HG02759 (cell line): ENCODE data around the gene KLHL21.

Experiments used
- ATAC-seq: cut with Tn5 transposase; IDR thresholded peaks from one replicate; pipeline ENCODE4 v1.9.1; 2021; ENCODE audit warnings: mild to moderate bottlenecking, moderate library complexity; ENCODE audit not compliant: unreplicated experiment

The KLHL21 gene

GRCh38 chr1:6625584-6626149, 23.0 kb upstream of the KLHL21 start:
- ATAC-seq, result no peak

DNA sequence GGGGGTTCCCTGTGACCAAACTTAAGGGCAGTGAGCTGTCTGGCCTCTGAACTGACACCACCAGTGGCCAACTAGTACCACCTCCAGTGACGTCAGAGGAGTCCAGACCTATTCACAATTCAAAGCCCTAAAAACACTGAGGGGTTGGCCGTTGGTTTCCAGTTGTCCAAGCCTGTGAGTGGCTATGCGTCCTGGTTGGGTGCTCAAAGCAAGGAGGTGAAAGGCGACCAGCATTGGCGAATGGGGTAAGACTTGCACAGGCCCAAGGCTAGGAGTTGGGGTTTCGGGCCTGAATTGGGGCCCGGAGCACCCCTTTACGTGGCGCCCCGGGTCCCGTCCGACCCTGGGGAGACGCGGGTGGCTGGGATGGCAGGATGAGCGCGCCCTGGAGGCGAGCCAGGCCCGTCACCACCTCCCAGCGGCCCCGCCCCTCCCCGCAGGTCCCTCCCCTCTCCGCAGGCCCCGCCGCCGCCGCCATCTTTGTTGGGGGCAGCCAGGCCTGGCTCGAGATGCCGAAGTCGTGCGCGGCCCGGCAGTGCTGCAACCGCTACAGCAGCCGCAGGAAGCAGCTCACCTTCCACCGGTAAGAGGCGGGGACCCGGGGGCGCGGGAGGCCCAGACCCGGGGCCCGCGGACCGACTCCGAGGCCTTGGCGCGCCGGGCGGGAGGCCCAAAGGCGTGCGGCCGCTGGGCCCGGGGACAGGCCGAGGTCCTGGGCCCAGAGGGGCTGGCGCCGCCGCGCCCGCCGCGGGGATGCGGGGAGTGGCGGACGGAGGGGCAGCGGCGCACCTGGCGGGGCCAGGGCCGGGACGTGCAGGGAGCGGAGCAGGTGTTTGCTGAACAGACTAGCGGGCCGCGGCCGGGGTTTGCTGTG, 22.3 kb upstream of the KLHL21 start, which contains the start of gene THAP3:
TSS of gene THAP3 (plus strand) at position 159 of the 874 bp plus-strand sequence. CDS start at position 510, 351 bp downstream.
- ATAC-seq, result peak; percentile 86

DNA sequence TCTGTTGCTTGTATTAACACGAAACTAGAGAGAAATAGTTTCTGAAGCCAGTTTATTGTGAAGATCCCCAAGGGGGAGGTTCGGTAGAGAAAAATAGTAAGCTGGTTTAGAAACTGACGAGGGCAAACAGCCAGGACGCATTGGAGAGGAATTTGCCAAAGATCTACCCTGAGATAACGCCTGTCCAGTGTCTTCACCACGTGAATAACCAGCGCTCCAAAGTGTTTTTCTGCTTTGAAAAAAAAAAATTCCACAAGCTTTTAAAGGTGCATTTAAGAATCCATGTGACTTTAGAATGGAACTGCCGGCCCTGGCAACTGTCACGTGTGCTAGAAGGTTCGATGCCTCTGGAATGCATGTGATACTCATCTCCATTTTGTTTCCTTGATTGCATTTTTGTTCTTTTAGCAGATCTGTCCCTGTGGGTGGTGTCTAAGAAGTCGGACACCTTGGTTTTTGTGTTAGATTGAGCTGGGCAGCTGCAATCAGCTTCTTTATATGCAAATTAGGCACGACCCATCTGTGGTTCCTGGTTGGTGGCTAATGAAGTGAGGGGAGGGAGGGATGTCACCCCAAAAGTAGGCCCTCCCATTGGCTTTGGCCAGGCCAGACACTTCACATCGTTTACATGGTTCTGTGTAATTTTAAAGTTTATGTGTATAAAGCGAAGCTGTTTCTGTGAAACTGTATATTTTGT, 20.7 kb upstream of the KLHL21 start:
- no peak for ATAC-seq

- no peak for ATAC-seq
Observed at GRCh38 chr1:6622396-6623152, 19.9 kb upstream of the KLHL21 start.

DNA sequence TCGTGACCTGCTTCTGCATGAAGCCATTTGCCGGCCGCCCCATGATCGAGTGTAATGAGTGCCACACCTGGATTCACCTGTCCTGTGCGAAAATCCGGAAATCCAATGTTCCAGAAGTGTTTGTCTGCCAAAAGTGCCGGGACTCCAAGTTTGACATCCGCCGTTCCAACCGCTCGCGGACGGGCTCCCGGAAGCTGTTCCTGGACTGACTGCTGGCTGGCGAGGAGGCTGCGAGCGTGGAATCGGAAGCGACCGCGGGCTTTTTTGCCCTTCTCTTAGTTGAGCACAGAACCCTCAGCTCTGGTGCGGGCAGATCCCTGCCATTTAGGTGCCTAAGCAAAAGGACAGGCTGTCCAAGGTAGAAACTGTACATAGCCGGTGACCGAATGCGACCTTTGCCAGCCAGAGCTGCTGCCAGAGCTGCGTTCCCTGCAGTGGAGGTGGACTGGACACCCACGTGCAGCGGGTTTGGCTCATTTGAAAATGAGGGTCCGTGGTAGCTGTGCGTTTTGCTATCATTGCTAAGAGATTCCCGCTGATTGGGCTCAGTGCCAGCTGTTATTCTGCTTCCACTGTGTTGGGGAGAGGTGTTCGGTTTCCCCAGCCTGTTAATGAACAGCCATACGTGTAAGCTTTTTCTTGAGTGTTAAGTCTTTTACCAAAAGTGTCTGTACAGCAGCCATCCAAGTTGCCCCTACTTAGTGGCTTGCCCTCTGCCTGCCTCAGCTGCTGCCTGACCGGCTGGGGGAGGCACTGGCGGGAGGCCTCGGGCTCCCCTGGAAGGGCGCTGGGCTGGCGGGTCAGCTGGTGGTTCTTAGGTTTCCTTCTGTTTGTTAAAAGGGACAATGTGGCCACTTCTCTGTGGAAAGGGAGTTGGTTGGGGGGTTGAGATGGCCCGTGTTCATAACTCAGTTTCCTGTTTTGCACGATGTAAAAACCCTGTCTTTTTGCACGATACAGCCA, 19.0 kb upstream of the KLHL21 start:
- no peak for ATAC-seq

DNA sequence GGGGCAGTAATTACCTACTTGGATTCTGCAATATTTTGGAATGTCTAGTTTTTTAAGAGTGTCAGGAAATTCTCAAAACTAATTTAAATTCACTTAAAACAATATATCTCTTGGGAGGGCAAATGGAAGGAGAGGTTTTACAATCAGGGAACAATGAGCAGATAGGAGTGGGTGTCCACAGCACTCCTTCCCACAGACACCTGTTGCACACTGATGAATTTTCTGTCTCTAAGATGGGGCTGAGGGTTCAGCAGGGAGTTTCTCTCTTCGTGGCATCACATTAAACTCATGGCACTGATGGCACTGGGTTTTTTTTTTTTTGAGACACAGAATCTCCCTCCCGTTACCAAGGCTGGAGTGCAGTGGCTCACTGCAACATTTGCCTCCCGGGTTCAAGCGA, 16.4 kb upstream of the KLHL21 start:
- ATAC-seq, result no peak

GRCh38 chr1:6614929-6615785, 12.5 kb upstream of the KLHL21 start:
- no peak for ATAC-seq

GRCh38 chr1:6614019-6614928, 11.6 kb upstream of the KLHL21 start:
- ATAC-seq, result peak; percentile 19

DNA sequence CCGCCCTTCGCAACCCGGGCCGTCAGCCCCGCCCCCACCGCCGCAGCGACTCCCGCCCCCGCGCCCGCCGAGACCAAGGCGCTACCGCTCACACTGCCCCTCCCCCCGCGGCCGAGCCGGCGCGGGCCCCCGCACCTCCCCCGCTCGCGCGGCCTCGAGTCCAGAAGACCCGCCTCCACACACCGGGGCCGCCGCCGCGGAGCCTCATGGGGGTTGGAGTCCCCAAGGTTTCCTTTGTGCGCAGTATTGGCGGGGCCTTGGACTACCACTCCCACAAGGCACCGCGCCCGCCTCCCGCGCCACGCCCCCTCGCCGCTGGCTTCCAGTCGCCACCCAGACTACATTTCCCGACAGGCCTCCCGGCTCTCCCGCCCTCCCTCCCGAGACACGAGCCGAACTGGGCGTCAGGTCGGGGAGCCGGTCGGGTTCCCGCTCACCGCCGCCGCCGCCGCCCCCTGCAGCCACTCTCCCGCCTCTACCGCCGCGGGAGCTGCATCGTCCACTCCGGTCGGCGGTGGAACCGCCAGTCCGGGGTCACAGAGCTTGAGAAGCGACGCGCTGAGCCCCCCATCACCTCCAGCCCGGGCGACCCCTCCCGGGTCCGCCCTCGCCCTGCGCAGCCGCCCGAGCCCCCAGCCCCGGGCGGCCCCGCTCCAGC, 10.8 kb upstream of the KLHL21 start, which contains the start of gene PHF13:
TSS of gene PHF13 (plus strand) at position 371 of the 658 bp plus-strand sequence. CDS start 336 bp downstream, outside the sequence.
- peak; percentile 88 for ATAC-seq

DNA sequence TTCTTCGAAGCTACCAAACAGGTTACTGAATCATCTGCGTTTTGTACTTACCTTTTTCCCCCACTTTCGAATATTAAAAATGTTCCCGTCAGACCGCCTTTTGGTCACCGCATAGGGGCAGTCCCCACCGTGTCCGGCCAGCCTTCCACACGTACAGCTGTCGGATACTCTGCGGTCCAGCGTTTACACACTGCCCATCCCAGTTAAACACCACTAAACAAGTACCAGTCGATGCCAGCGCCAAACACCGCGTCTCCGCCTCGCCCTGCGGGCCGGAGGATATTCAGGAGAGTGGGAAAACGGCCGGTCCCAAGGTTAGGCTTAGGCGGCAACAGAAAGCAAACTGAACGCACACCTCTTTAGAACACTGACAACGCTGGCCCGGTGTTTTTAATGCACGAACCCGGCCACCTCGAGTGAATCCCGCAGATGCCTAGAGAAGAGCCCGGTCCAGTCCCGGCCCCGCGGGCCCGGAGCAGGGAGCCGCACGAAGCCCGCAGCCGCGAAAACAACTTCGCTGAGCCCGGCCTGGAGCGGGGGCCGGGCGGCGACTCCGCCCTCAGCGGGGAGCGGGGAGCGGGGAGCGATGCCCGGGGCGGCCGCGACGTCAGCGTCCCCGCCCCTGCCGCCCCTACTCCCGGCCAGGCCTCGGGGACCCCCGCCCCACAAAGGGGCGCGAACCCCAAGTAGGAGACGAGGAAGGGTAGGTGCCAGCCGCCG, 10.1 kb upstream of the KLHL21 start:
- ATAC-seq, result peak; percentile 29

GRCh38 chr1:6603915-6604558, 1.4 kb upstream of the KLHL21 start:
- no peak for ATAC-seq

DNA sequence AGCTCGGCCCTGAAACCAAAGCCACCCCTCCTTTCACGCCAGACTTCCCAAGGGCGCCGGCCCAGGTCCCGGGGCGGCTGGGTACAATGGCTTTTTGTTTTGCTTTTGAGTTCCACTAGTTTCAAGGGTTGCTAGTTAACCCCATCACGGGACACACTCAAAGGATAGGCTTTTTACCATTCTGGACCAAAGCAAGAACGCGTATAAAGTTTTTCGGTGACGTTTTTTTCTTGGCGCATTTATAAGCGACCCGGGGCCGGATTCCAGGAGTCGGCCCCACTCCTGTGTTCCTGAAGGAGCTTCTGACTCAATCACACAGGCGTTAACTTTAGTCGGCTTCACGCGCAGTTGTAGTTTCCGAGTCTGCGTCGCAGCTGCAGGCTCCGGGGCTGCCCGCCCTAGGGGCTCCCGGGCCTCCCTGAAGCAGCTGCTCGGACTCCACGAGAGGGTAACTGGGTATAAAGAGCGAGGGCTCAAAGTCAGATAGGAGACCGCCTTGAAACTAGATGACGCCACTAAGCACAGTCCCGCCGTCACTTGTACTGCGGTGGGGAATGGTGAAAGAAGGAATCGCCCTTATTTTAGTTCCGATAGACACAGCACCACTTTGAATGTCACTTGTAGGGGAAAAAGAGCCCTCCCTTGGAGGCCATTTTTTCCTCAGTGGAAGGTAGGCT, 707 bp upstream of the KLHL21 start:
- peak; percentile 18 for ATAC-seq

- peak; percentile 5 for ATAC-seq
Observed at GRCh38 chr1:6601923-6602668, 573 bp downstream of the KLHL21 start.

DNA sequence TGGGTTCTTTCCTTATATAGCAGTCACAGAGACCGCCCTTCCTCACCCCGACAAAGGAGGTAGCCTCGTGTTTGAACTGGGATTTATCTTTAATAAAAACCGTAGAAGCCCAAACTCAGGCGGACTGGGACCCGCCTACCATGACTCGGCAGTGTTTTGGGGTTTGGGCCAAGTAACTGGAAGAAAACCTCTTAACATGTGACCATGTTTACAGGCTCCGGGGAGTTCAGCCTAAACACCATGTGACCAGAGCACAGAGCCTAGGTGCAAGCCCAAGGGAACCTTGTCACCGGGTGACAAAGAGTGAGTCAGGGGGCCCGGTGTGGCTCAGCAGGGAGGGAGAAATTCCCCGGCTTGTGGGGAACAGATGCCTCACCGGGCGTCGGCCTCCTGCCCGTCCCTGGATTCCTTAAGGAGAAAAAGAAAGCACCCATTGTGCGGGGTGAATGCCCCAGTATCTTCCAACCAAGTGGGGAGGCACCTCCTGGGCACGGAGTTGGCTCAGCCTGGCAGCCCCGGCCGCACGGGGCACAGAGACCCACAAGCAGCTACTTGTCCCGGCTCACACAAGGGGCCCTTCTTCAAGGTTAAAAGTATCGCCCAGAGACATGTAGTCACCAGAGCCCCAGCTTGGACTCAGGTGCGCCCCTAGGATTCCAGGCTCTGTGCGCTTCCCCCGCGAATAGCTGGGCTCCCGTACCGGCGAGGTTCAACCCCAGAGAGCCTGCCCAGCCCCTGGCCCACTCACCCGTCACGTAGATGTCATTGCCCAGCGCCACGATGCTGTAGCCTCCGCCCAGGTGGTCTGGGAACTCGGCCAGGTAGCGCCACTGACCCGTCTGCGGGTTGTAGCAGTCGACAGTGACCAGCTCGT, 1.4 kb downstream of the KLHL21 start:
- peak; percentile 37 for ATAC-seq
